SK-N-DZ (cell line): ENCODE data around the gene UBTD2.
A peak's percentile ranks its signal among the peaks of the same experiment; 100 is the strongest.
"Not testable (repeated sequence)": the region's sequence is repeated elsewhere in the genome, so short reads cannot be mapped to it uniquely, and the experiment has no call there.

Experiments used
- DNase-seq: peaks from one replicate; pipeline ENCODE4 v3.0.0-alpha.2; 2015; ENCODE audit warnings: low spot score

UBTD2 gene

DNA sequence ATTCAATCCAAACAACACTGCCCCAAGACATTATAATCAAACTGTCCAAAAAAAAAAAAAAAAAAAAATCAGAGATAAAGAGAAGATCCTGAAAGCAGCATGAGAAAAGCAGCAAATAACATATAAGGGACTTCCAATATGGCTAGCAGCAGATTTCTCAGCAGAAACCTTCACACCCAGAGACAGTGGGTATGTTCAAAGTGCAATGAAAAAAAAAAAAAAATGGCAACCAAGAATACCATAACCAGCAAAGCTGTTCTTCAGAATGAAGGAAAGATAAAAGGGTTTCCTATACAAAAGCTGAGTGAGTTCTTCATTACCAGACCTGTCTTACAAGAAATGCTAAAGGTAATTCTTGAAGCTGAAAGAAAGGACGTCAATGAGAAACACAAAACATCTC lies 32.1 kb downstream of the UBTD2 start:
- DNase-seq, result no peak

DNA sequence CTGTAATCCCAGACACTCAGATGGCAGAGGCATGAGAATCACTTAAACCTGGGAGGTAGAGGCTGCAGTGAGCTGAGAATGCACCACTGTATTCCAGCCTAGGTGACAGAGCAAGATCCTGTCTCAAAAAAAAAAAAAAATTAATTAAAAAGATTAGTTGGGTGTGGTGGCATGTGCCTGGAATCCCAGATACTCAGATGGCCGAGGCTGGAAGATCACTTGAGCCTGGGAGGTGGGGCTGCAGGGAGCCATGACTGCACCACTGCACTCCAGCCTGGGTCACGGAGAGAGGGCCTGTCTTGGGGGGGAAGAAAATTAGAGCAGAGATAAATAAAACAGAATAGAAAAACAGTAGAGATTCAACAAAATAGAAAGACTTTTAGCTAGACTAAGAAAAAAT lies 34.9 kb downstream of the UBTD2 start:
- no peak for DNase-seq

DNA sequence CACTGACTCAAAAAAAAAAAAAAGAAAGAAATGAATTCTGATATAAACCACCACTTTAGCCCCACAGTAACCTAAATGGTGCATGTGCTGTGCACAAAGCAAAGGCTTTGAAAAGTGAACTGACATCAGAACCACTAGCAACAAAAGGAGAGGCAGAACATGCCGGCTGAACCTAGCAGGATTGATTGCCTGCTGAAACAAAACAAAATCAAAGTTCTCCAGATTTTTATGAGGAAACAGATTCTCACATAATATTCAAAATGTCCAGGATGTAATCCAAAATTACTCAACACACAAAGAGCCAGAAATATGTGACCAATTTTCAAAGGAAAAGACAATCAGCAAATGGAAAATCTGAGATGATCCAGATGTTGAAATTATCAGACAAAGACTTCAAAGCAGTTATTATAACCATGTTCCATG lies 37.9 kb downstream of the UBTD2 start:
- no peak for DNase-seq

DNA sequence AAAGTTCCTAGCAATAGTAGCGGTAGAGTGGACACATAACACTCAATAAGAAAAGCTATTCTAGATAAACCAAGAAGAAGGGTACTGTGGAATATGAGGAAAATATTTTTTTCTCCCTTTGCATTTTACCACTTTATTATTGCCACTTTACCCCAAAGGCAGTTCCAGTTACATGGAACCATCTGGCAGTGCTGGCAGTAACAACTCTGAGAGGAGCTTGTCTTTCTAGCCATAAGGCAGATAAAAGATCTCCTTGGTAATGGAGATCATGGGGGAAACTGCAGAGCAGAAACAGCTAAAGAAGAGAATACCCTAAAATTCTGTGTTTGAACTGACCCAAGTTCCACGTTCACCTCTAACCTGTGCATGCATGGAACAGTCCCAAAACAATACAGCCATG lies 38.5 kb downstream of the UBTD2 start:
- DNase-seq, result no peak

DNA sequence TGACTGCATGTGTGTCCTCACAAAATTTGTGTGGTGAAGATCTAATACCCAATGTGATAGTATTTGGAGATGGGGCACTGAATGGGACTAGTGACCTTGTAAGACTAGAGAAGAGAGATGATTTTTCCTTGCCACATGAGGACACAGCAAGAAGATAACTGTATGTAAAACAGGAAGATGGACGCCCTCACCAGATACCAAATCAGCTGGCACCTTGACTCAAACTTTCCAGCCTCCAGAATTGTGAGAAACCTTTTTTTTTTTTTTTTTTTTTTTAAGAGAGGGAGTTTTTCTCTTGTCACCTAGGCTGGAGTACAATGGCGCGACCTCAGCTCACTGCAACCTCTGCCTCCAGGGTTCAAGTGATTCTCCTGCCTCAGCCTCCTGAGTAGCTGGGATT lies 40.3 kb downstream of the UBTD2 start:
- no peak for DNase-seq

DNA sequence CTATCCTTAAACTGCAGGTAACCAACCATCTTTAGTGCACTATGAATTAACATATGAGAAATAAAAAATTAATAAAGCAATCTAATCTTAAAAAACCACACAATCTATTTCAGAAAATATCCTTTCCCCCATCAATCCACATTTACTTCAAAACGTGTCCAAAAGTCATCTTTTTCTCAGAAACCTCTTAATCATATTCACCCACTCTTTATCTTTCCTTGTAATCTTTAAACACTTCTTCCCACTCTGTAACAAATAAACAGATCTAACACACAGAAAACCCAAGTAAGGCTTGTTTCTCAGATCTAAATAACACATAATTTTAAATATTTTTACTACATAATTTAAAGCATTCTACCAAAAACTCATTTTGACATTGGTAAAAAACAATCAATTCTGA lies 45.2 kb downstream of the UBTD2 start:
- no peak for DNase-seq

DNA sequence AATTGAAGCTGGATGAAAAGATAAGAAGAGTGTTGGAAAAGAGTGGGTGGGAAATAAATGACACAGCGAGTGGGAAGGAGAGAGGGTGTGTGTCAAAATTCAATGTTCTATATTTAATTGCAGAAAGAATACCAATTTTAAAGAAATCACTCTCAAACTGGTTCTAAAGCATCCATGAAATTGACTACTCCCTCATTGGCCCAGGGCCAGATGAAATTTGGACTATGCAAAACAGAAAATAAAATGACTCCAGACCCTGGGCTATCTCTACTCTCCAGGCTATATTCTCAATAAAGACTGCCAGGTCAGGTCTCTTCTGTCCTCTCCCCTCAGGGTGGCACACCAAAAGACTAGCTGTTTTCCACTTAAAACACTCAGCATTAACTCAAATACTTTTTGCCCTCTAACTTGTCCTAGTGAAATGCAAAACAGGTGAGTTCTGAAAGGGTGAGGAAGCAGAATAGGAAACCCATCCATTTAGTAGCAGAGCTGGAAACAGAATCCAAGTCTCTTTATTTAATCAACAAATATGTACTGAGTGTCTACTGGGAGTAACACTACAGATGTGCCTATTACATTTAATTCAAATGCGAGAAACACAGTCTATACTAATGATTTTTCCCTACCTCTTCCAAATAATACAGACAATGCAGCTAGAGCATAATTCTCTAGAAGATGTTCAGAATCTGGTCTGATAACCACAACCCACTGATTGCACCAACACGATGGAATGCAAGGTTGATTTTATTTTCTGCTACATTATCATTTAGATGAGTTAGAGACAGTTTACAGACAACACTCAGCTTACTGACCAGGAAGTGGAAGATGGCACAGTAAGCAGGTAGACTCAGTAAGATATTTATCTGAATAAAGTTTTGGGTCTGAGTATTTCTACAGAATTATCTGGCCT lies 47.5 kb downstream of the UBTD2 start:
- no peak for DNase-seq

DNA sequence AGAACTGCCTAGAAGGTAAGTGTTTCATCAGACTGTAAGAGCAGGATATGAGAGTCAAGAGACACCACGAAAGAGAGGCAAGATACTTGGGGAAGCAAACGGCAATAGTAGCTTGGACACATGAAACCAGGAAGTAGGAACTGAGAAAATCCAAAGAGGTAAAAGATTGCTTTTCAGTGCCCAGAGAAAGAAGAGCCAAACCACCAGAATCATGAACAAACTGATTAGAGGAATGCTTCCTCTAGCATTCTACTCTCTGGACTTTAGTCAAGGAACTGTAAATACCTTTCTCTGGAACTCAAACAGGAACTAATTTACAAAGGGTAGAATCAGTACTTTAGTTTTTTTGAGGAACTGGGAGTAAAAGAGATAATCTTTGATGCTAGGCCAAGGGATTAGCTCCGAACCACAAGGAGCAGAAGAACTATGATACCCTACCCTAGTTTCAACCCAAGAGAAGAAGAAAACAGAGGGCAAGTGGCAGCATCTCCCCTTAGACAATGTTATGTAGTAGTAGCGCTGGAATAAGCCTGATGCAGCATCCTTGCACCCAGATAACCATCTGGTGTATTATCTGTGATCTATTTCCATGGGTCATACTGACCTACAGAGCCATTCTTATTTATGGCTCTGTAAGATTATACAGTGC lies 48.3 kb downstream of the UBTD2 start:
- DNase-seq, result no peak

DNA sequence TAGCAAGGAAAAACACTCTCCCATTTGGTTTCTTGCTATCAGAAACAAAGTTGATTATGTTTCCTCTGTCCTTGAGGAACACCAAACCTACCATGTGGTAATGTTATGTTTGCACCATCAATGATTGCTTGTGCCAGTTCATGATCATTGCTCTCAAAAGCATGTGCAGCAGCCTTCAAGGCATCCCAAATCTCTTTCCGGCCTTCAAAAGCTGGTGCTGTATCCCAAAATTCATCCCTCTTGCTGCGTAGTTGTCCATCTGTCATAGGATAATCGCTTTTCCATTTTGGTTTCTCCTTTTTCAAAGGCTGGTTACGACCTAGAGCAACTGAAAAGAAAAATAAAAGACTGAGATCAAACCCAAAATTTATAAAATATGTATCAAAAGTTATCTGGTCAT lies 49.5 kb downstream of the UBTD2 start:
- DNase-seq, result no peak

DNA sequence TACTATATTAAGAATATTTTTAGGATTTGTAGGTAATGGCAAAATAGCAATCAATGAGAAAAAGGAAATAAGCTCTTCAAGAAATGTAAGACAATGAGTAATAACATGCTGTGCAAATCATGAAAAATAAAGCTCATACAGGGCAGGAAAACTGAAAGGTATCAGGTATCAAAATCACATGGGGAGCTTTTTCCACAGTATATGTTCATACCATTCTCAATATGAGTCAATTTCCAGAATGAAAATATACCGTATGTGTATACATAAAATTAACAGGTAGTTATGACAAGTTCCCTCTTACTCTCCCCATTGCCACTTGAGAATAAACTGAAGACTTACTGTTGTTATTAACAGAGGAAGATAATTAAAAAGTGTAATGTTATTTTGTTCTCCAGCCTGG lies 53.7 kb downstream of the UBTD2 start:
- no peak for DNase-seq

DNA sequence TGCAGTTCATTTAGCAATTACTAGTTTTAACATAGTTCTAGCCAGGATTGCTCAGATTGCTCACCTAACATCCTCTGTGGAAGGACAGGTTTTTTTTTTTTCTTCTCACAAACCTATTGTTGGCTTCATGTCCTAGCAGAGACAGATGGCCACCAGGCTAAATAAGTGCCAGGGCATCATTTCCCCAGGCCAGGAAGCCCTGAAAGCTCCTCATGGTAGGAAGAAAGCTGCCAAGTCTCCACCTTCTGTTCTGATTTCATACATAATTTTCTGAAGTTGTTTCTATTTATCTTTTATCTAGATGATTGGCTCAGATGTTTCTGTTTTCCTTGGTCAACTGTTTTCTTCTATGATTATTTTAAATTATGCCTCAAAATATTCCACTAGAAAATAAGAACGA lies 58.6 kb downstream of the UBTD2 start:
- no peak for DNase-seq

DNA sequence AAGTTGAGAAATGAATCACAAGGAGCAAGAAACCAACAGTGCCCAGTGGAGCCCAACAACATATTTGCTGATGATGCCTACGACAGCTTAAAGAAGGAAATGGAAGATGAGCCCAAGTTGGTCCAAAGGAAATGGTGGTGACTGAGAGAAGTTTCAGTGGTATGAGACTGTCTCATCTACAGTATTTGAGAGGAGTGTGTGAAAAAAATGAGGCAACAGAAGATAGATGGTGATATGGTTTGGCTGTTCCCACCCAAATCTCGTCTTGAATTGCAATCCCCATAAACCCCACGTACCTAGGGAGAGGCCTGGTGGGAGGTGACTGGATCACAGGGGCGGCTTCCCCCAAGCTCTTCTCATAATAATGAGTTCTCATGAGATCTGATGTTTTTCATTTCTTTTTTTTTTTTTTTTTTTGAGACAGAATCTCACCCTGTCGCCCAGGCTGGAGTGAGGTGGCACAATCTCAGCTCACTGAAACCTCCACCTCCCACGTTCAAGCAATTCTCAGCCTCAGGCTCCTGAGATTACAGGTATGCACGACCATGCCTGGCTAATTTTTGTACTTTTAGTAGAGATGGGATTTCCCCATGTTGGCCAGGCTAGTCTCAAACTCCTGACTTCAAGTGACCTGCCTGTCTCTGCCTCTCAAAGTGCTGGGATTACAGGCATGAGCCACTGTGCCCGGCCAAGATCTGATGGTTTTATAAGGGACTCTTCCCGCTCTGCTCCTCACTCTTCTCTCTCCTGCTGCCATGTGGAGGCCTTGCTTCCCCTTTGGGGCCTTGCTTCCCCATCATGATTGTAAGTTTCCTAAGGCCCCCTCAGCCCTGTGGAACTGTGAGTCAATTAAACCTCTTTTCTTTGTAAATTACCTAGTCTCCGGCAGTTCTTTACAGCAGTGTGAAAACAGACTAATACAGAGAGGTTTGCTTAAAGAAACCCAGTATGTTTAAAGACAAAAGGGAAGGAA lies 59.4 kb downstream of the UBTD2 start:
- DNase-seq, result no peak

DNA sequence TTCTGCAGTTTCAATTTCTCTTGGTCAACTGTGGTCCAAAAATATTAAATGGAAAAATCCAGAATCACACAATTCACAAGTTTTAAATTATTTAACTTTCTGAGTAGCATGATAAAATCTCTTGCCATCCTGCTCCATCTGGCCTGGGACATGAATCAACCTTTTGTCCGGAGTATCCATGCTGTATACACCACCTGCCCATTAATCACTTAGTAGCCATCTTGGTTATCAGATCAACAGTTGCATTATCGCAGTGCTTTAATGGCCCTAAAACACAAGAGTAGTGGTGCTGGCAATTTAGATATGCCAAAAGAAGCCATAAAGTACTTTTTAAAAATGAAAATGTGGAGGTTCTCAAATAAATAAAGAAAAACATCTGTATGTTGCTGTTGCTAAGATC lies 64.3 kb downstream of the UBTD2 start:
- peak; percentile 53 for DNase-seq

DNA sequence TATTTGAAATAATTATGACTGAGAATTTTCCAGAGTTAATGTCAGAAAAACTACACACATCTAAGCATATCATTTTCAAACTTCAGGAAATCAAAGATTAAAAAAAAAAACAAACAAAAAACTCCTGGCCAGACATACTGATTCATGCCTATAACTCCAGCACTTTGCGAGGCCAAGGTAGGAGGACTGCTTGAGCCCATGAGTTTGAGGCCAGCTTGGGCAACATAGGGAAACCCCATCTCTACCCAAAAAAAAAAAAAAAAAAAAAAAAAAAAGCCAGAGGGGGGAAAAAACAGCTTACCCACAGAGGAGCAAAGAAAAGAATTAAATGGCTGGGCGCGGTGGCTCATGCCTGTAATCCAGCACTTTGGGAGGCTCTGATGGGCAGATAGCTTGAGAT lies 67.2 kb downstream of the UBTD2 start:
- DNase-seq, result no peak

DNA sequence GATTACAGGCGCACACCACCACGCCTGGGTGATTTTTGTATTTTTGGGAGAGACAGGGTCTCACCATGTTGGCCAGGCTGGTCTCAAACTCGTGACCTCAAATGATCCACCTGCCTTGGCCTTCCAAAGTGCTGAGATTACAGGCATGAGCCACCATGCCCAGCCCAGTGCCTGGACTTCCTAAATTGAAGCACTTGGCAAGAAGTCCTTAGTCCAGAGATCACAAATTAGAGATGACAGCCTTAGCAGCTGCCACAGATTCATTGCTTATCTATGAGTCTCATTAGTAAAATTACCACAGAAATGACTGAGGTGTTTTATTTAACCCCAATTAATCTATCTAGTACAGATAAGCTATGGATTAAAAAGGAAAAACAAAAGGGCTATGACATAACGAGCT lies 70.4 kb downstream of the UBTD2 start:
- no peak for DNase-seq

DNA sequence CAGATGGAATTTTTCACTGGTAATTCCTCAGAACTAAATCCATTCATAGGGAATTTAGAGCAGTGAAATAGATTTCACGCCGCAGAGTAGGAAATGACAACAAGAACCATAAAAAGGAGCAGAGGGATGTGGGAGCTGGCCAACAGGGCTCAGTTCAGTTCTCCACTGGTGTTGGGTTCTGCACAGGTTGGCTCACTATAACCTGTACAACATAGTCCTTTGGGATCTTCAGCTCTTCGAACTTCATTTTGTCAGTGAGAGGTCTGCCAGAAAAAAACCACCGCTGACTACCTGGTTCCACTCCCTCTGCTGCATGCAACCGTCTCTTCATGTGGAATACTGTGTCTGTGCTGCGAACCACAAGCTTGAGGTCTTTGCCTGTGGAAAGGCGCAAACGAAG lies 71.9 kb downstream of the UBTD2 start:
- no peak for DNase-seq

DNA sequence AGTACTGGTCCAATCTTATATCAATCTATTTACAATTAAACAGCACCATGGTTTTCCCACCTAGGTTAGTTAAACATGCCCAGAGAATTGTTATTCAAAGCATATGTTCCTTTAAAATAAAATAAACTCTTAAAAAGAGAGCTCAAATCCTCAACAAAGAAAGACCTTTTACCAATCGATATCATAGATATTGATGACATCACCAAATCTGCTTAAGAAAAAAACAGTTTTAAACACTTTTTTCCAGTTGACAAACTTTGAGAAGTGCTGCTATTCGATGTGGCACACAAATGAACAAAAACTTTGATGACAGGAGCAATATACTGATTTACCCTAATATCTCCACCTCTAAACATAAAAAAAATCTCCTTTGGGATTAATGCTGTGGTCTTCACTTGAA lies 73.8 kb downstream of the UBTD2 start:
- DNase-seq, result no peak

DNA sequence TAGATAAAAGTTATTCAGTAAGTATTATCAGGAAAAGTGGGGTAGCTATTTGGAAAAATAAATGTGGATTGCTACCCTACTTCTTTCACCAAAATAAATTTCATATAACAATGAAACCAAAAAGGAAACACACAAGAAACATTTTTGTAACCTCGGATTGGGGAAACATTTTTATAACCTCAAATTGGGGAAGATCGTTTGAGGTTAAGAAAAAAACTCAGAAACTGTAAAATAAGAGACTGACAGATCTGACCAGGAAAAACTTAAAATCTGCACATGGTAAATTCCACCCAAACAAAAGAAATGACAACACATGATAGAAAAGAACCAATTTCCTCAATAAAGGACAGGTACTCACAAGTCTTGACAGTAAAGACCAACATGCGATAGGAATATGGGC lies 76.1 kb downstream of the UBTD2 start:
- DNase-seq, result no peak

DNA sequence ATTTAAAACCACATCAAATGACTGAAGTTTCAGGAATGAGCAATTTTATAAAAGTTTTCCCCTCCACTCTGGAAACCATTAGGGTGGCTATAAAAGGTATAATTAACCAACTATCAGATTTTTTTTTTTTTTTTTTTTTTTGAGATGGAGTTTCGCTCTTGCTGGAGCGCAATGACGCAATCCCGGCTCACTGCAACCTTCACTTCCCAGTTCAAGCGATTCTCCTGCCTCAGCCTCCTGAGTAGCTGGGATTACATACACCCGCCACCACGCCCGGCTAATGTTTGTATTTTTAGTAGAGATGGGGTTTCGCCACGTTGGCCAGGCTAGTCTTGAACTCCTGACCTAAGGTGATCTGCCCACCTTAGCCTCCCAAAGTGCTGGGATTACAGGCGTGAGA lies 77.6 kb downstream of the UBTD2 start:
- DNase-seq, result not testable (repeated sequence)

DNA sequence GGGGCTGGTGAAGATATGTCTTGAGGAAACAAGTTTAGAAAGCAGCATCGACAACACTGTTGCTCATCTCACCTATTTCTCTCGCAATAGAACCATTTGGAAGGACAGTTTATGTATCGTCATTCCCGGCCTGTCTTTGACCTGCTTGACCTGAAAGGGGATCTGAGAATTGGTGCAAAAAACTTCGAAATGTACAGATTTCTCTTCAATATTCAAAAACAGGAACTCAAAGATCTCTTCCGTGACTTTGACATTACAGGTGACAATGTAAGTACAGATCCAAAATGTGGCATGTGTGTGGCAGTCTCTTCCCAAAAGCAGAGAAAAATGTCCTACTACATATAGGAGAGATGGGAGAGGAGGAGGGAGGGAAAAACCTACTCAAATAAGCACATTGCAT lies 83.1 kb downstream of the UBTD2 start:
- no peak for DNase-seq

DNA sequence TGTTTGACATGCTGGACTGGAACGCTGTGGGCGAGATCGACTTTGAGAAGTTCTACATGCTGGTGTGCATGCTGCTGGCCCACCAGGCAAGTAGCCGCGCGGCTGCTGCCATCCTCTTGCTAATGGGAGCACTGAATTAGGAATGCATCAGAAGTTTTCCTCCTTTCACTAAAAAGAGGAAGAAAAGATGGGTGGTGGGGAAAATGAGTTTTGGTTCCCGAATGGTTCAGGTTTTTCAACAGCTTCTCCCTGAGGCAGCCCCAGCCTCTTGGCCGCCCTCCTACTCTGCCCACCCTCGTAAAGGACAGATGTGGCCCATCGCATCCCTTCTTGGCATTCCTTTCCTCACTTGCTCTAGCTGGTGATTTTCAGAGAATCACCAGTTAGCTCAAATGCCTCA lies 84.1 kb downstream of the UBTD2 start:
- no peak for DNase-seq

DNA sequence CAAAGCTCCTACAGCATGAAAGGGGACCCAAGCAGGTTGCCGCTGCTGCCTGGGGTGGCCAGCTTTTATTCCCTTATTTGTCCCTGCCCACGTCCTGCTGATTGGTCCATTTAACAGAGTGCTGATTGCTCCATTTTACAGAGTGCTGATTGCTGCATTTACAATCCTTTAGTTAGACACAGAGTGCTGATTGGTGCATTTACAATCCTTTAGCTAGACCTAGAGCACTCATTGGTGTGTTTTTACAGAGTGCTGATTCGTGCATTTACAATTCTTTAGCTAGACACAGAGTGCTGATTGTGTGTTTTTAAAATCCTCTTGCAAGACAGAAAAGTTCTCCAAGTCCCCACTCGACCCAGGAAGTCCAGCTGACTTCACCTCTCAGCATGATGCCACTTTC lies 85.8 kb downstream of the UBTD2 start:
- DNase-seq, result not testable (repeated sequence)
